ENCODE data around the gene REXO5. TPM values are rescaled to one million over a fixed set of nuclear protein-coding genes. Genes with fewer than 3 reads are reported as not detected.

Gene REXO5
- total and polyA plus RNA-seq, 5 donors from 2014 or later: 0.34 to 1.7 (median 1.3) TPM

DNA sequence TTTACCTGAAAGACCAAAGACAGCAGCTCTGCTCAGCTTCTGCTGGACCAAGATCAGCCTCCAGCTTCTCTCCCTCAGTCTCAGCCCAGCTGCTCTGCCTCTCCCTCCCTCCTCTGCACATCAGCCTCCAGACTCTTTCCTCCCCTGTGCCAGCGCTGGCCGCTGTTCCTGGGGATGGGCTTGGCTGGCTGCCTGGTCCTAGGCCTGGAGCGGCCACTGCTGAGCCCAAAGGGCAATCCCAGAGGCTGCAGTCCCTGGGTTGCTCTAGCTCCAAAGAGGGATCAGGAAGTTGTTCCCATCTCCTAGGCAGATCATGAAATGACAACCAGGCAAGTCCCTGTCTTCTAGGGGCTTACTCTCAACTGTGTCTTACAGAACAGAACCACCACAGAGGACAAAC, 62.6 kb downstream of the REXO5 start:
- H3K27me3 Mint-ChIP-seq: no peaks in the 10 kb centered on the region
- DNase-seq (no peak), ATAC-seq (ENCODE audit: low read depth in 2 of 2) (no peak)
- peaks cover 15 to 40% (median 34%) of the 10 kb centered on the region in 4 donors for H3K4me1 Mint-ChIP-seq
- H3K27ac Mint-ChIP-seq: no peak overlapping the region
- no peaks in the 10 kb centered on the region for H3K27me3 ChIP-seq (ENCODE audit: control insufficient read depth, insufficient read depth, low read length)
- H3K27ac ChIP-seq (ENCODE audit: insufficient read depth, low read length, poor library complexity, severe bottlenecking): no peak overlapping the region
- peaks cover 5% of the 10 kb centered on the region for H3K4me1 ChIP-seq (ENCODE audit: control insufficient read depth, insufficient read depth, low read length, poor library complexity, severe bottlenecking)
- H3K4me3 ChIP-seq (ENCODE audit: low read depth, low read length): no peak overlapping the region
- H3K9me3 ChIP-seq (ENCODE audit: control insufficient read depth in 2 of 2, low read length in 2 of 2): no peaks in the 10 kb centered on the region
- H3K9me3 Mint-ChIP-seq: no peaks in the 10 kb centered on the region
- no peaks in the 10 kb centered on the region for H3K36me3 ChIP-seq (ENCODE audit: control insufficient read depth, insufficient read depth, low read length)
- H3K36me3 Mint-ChIP-seq: peaks cover 20% of the 10 kb centered on the region
- H3K4me3 Mint-ChIP-seq: no peak overlapping the region

DNA sequence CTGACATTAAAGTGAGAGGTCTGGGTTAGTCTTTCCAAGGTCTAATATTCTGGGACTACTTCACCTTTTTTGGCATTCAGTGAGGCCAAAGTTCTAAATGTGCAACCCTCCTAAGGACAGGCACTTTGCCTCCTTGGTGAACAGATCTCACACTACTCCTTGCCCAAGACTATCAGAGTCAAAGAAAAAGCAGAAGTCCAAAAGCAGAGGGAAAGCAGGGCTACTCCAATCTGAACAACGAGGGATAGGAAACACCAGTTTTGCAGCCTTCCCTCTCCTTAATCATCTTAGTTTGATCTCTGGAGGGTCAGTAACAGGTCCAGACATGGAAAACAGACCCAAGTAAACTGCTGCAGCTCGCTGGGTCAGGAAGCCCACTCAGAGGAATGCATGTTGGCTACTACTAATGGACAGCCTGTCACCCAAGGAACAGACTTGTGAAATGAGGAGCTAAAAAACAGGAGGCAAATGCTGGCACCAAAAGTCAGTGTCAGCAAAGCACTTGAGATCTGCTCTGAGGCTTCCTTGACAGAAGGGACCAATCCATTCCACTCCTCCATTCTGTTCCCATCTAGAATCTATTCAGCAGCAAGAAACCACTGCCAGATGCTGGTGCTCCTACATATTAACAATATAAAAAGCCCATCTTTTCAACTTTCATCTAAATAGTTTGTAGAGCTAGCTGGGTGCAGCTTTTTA, 63.9 kb downstream of the REXO5 start:
- Histone ChIP-seq H3K27ac (ENCODE audit: insufficient read depth, low read length, poor library complexity, severe bottlenecking) (no peak overlapping the region), H3K4me3 (ENCODE audit: low read depth, low read length) (no peak overlapping the region), H3K36me3 (ENCODE audit: control insufficient read depth, insufficient read depth, low read length) (no peaks in the 10 kb centered on the region), H3K4me1 (ENCODE audit: control insufficient read depth, insufficient read depth, low read length, poor library complexity, severe bottlenecking) (peaks cover 19% of the 10 kb centered on the region), H3K27me3 (ENCODE audit: control insufficient read depth, insufficient read depth, low read length) (no peaks in the 10 kb centered on the region), H3K9me3 (ENCODE audit: control insufficient read depth in 2 of 2, low read length in 2 of 2) (no peaks in the 10 kb centered on the region)
- no peak for ATAC-seq (ENCODE audit: low read depth in 2 of 2)
- no peak for DNase-seq
- no peaks in the 10 kb centered on the region for H3K27me3 Mint-ChIP-seq
- no peak overlapping the region for H3K4me3 Mint-ChIP-seq
- peaks cover 15% of the 10 kb centered on the region for H3K36me3 Mint-ChIP-seq
- H3K4me1 Mint-ChIP-seq: peaks cover 13 to 44% (median 39%) of the 10 kb centered on the region in 4 donors
- peak overlapping the region in 1 of 3 donors; percentile 30 for H3K27ac Mint-ChIP-seq
- H3K9me3 Mint-ChIP-seq: no peaks in the 10 kb centered on the region

- Histone ChIP-seq H3K27ac (ENCODE audit: insufficient read depth, low read length, poor library complexity, severe bottlenecking) (no peak overlapping the region), H3K27me3 (ENCODE audit: control insufficient read depth, insufficient read depth, low read length) (no peaks in the 10 kb centered on the region), H3K4me3 (ENCODE audit: low read depth, low read length) (no peak overlapping the region), H3K9me3 (ENCODE audit: control insufficient read depth in 2 of 2, low read length in 2 of 2) (no peaks in the 10 kb centered on the region), H3K4me1 (ENCODE audit: control insufficient read depth, insufficient read depth, low read length, poor library complexity, severe bottlenecking) (peaks cover 21% of the 10 kb centered on the region), H3K36me3 (ENCODE audit: control insufficient read depth, insufficient read depth, low read length) (no peaks in the 10 kb centered on the region)
- Mint-ChIP-seq H3K4me3 (no peak overlapping the region), H3K27ac (peak overlapping the region in 2 of 3 donors; percentile 32 to 93), H3K27me3 (no peaks in the 10 kb centered on the region), H3K36me3 (peaks cover 15% of the 10 kb centered on the region), H3K9me3 (no peaks in the 10 kb centered on the region), H3K4me1 (peaks cover 17 to 41% (median 38%) of the 10 kb centered on the region in 4 donors)
- DNase-seq: no peak
- ATAC-seq (ENCODE audit: low read depth in 2 of 2): no peak
These were observed 64.9 kb downstream of the REXO5 start for GRCh38 chr16:20871258-20871657.

GRCh38 chr16:20871941-20872815, 65.9 kb downstream of the REXO5 start:
- Histone ChIP-seq H3K27ac (ENCODE audit: insufficient read depth, low read length, poor library complexity, severe bottlenecking) (peak overlapping the region; percentile 77), H3K9me3 (ENCODE audit: control insufficient read depth in 2 of 2, low read length in 2 of 2) (no peaks in the 10 kb centered on the region), H3K27me3 (ENCODE audit: control insufficient read depth, insufficient read depth, low read length) (no peaks in the 10 kb centered on the region), H3K36me3 (ENCODE audit: control insufficient read depth, insufficient read depth, low read length) (no peaks in the 10 kb centered on the region), H3K4me3 (ENCODE audit: low read depth, low read length) (no peak overlapping the region), H3K4me1 (ENCODE audit: control insufficient read depth, insufficient read depth, low read length, poor library complexity, severe bottlenecking) (peaks cover 21% of the 10 kb centered on the region)
- Mint-ChIP-seq H3K36me3 (peaks cover 16% of the 10 kb centered on the region), H3K4me3 (peak overlapping the region in 1 of 4 donors; percentile 7), H3K27ac (peak overlapping the region in 1 of 3 donors; percentile 93), H3K9me3 (no peaks in the 10 kb centered on the region), H3K27me3 (peaks cover 2% of the 10 kb centered on the region), H3K4me1 (peaks cover 17 to 39% (median 36%) of the 10 kb centered on the region in 4 donors)
- ATAC-seq (ENCODE audit: low read depth in 2 of 2) (no peak), DNase-seq (no peak)

DNA sequence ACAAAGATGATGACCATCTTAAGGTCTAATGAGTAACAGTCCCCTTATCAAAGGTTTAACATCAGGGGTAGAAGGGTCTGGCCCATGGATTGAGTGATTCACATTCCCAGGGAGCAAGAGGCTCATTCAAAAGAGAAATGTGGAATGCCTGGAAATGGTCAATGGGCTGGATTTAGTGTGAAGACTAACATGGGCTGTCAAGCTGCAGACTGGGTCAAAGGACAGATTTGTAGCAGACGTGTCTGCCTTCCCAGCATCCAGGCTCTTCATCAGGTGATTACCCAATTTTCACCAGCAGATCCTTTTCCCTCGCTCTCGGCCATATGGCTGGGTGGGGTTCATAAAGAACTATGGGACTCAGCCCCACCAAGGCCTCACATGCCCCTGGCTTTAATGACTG, 67.0 kb downstream of the REXO5 start:
- peak overlapping the region in 2 of 4 donors; percentile 22 to 79 for H3K4me3 Mint-ChIP-seq
- H3K9me3 Mint-ChIP-seq: no peaks in the 10 kb centered on the region
- Histone ChIP-seq H3K4me1 (ENCODE audit: control insufficient read depth, insufficient read depth, low read length, poor library complexity, severe bottlenecking) (peaks cover 21% of the 10 kb centered on the region), H3K27ac (ENCODE audit: insufficient read depth, low read length, poor library complexity, severe bottlenecking) (peak overlapping the region; percentile 77), H3K27me3 (ENCODE audit: control insufficient read depth, insufficient read depth, low read length) (no peaks in the 10 kb centered on the region), H3K9me3 (ENCODE audit: control insufficient read depth in 2 of 2, low read length in 2 of 2) (no peaks in the 10 kb centered on the region), H3K4me3 (ENCODE audit: low read depth, low read length) (no peak overlapping the region), H3K36me3 (ENCODE audit: control insufficient read depth, insufficient read depth, low read length) (no peaks in the 10 kb centered on the region)
- peaks cover 7% of the 10 kb centered on the region for H3K36me3 Mint-ChIP-seq
- ATAC-seq (ENCODE audit: low read depth in 2 of 2): no peak
- H3K27me3 Mint-ChIP-seq: peaks cover 4% of the 10 kb centered on the region
- peak overlapping the region; percentile 93 to 98 (median 95) for H3K27ac Mint-ChIP-seq
- no peak for DNase-seq
- H3K4me1 Mint-ChIP-seq: peaks cover 17 to 43% (median 39%) of the 10 kb centered on the region in 4 donors

DNA sequence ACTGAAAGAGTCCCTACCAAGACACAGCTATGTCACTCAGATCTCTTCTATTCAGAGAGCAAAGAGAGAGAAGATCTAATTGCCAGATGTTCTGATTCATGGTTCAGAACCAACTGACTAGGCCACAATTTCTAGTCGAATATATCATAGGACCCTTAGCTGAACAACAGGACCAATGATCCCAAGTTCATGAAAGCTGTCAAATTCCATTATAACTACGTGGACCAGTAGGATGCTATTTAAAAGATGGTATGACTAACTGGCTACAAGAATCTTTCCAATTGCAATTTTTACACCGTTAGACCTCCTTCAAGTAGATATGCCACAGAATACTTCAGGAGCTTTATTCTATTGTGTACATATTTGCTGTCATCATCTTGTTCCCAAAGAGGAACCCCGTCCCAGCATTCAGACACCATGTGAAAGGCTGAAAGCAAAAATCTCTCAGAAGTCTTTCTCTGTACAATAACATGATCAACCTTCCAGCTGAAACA, 67.8 kb downstream of the REXO5 start:
- peak overlapping the region; percentile 55 to 93 (median 75) for H3K4me3 Mint-ChIP-seq
- Histone ChIP-seq H3K4me3 (ENCODE audit: low read depth, low read length) (peak overlapping the region; percentile 83), H3K27ac (ENCODE audit: insufficient read depth, low read length, poor library complexity, severe bottlenecking) (peak overlapping the region; percentile 77), H3K36me3 (ENCODE audit: control insufficient read depth, insufficient read depth, low read length) (no peaks in the 10 kb centered on the region), H3K4me1 (ENCODE audit: control insufficient read depth, insufficient read depth, low read length, poor library complexity, severe bottlenecking) (peaks cover 22% of the 10 kb centered on the region), H3K27me3 (ENCODE audit: control insufficient read depth, insufficient read depth, low read length) (no peaks in the 10 kb centered on the region), H3K9me3 (ENCODE audit: control insufficient read depth in 2 of 2, low read length in 2 of 2) (no peaks in the 10 kb centered on the region)
- ATAC-seq (ENCODE audit: low read depth in 2 of 2) (no peak), DNase-seq (no peak)
- peaks cover 7% of the 10 kb centered on the region for H3K36me3 Mint-ChIP-seq
- H3K27ac Mint-ChIP-seq: peak overlapping the region; percentile 93 to 98 (median 95)
- H3K27me3 Mint-ChIP-seq: peaks cover 4% of the 10 kb centered on the region
- peaks cover 17 to 50% (median 44%) of the 10 kb centered on the region in 4 donors for H3K4me1 Mint-ChIP-seq
- no peaks in the 10 kb centered on the region for H3K9me3 Mint-ChIP-seq

DNA sequence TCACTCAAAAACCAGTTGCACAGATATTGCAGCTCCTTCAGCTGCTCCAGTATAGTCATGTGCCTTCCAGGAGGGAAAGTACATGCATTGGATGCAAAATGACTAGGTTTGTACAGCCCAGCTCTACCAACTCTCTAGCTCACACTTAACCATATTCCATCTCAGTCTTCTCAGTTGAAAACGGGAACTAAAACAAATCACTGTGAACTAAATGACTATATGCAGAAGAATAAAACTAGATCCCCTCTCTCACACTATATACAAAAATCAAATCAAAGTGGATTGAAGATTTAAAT, 69.0 kb downstream of the REXO5 start:
- Histone ChIP-seq H3K4me1 (ENCODE audit: control insufficient read depth, insufficient read depth, low read length, poor library complexity, severe bottlenecking) (peaks cover 30% of the 10 kb centered on the region), H3K9me3 (ENCODE audit: control insufficient read depth in 2 of 2, low read length in 2 of 2) (no peaks in the 10 kb centered on the region), H3K27ac (ENCODE audit: insufficient read depth, low read length, poor library complexity, severe bottlenecking) (peak overlapping the region; percentile 77), H3K27me3 (ENCODE audit: control insufficient read depth, insufficient read depth, low read length) (no peaks in the 10 kb centered on the region), H3K4me3 (ENCODE audit: low read depth, low read length) (peak overlapping the region; percentile 83), H3K36me3 (ENCODE audit: control insufficient read depth, insufficient read depth, low read length) (no peaks in the 10 kb centered on the region)
- ATAC-seq (ENCODE audit: low read depth in 2 of 2) (no peak), DNase-seq (no peak)
- Mint-ChIP-seq H3K27me3 (peaks cover 4% of the 10 kb centered on the region), H3K36me3 (peaks cover 7% of the 10 kb centered on the region), H3K9me3 (no peaks in the 10 kb centered on the region), H3K27ac (peak overlapping the region; percentile 83 to 93 (median 85)), H3K4me3 (peak overlapping the region in 2 of 4 donors; percentile 0 to 55), H3K4me1 (peaks cover 22 to 57% (median 51%) of the 10 kb centered on the region in 4 donors)
